HG03196 (cell line): ENCODE results near the gene OR2B2.

Experiments used
- ATAC-seq: cut with Tn5 transposase; IDR thresholded peaks from one replicate; pipeline ENCODE4 v1.9.1; 2021; ENCODE audit not compliant: unreplicated experiment

OR2B2 gene

GRCh38 chr6:27893836-27894807 is 18.1 kb downstream of the OR2B2 start:
- no peak for ATAC-seq

GRCh38 chr6:27893059-27893835 is 18.9 kb downstream of the OR2B2 start:
- peak; percentile 45 for ATAC-seq

GRCh38 chr6:27892649-27893058 is 19.5 kb downstream of the OR2B2 start:
- ATAC-seq = no peak

- no peak for ATAC-seq
Observed at GRCh38 chr6:27891320-27891875, 20.8 kb downstream of the OR2B2 start.

GRCh38 chr6:27890445-27891319 is 21.5 kb downstream of the OR2B2 start:
- ATAC-seq = peak; percentile 42

GRCh38 chr6:27889628-27890444 is 22.4 kb downstream of the OR2B2 start:
- ATAC-seq = no peak

- no peak for ATAC-seq
Observed at GRCh38 chr6:27889275-27889627, 22.9 kb downstream of the OR2B2 start.

- no peak for ATAC-seq
Observed at GRCh38 chr6:27888566-27888965, 23.6 kb downstream of the OR2B2 start.

GRCh38 chr6:27886073-27886472 is 26.1 kb downstream of the OR2B2 start:
- no peak for ATAC-seq

- ATAC-seq = no peak
Observed at GRCh38 chr6:27883136-27883535, 29.1 kb downstream of the OR2B2 start.

GRCh38 chr6:27882624-27883023 is 29.6 kb downstream of the OR2B2 start:
- ATAC-seq = no peak

- ATAC-seq = no peak
Observed at GRCh38 chr6:27879837-27880236, 32.4 kb downstream of the OR2B2 start.

- no peak for ATAC-seq
Observed at GRCh38 chr6:27874016-27874415, 38.2 kb downstream of the OR2B2 start.

GRCh38 chr6:27873021-27873940 is 38.9 kb downstream of the OR2B2 start:
- ATAC-seq = peak; percentile 25

GRCh38 chr6:27872642-27873020 is 39.6 kb downstream of the OR2B2 start:
- peak; percentile 21 for ATAC-seq

GRCh38 chr6:27871924-27872638 is 40.1 kb downstream of the OR2B2 start:
- peak; percentile 55 for ATAC-seq

- ATAC-seq = no peak
Observed at GRCh38 chr6:27870291-27870870, 41.8 kb downstream of the OR2B2 start.

- ATAC-seq = no peak
Observed at GRCh38 chr6:27868311-27868710, 43.9 kb downstream of the OR2B2 start.
